T-helper 1 cell treated with Interleukin-12 subunit alpha and Interleukin-12 subunit beta and Interleukin-4 antibody, amounts not matched to agents 30 ng/mL and 1 ng/mL, for 36 hours (primary cell): Measurements from ENCODE around the gene GSTM5. TPM values are rescaled to one million over a fixed set of nuclear protein-coding genes. Genes with fewer than 3 reads are reported as not detected.
"Not testable (repeated sequence)": the region's sequence is repeated elsewhere in the genome, so short reads cannot be mapped to it uniquely, and the experiment has no call there.

Experiments used
- intact Hi-C: fragments of 100-400 bp; cut with micrococcal nuclease; formaldehyde crosslinking; loops from one replicate; pipeline ENCODE4 v1.15.1; 2024
- total RNA-seq: library from RNA; stranded (reverse); gene quantifications from 2 replicates; pipeline ENCODE4 v1.2.3, GENCODE V29; 2022

GSTM5 gene
- total RNA-seq, 1 donor from 2014 or later, result not detected

DNA sequence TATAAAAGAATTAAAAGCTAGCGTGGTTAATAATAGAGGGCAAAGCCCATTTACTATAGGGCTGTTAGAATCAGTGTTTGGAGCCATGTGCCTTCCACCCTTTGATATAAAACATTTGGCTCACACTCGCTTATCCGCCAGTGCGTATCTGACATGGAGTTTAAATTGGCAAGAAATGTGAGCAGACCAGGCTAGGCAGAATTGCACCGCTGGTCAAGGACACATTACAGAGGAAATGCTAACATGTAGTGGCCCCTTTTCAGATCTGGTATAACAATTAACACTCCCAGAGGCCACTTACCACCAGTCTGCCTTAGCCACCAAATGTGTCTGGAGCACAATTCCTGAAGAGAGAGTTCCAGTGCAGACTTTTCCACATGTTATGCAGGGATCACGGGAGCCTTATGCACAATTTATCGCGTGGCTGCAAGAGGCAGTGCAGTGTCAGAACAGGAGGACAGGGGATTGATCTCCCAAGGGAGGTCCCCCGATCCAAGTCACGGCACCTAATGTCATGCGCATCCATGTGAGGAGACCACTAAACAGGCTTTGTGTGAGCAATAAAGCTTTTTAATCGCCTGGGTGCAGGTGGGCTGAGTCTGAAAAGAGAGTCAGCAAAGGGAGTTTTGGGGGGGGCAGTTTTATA, 14.8 kb downstream of the GSTM5 start:
- intact Hi-C loops, result no loop called here

DNA sequence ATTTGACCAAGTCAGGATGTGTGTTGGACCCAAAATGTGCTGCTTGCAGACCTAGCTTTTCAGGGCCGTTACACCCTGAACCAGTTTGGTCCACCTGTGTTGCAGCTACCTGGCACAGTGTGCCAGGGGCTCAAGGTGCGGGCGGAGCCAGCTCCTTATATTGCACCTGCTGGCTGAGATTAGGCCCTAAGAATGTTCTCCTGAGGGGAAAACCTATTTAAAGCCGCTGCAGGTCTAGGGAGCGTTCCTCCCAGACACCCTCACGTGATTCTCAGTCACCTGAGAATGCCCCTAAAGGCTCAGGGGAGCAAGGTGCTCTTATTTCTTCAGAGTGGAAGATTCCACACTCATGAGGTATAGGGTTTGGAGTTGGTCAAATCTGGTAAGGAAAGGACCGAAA, 16.8 kb downstream of the GSTM5 start:
- intact Hi-C loops, result no loop called here

DNA sequence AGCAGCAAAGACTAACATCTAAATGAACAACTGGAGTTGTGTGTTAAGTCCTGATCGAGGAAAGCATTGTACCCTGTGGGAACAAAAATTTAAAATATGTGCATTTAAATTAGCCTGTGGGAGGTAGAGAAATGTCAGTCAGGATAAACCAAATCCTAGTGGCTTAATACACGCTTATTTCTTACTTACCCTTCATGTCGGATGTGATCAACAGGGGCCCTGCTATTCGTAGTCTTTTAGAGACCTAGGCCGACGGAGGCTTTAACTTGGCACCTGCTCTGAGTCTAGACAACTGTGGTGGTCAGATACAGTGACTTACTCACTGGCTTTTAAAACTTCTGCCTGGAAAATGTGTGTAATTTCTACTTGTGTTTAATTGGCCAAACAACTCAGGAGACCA, 18.6 kb downstream of the GSTM5 start:
- intact Hi-C loops, result no loop called here

DNA sequence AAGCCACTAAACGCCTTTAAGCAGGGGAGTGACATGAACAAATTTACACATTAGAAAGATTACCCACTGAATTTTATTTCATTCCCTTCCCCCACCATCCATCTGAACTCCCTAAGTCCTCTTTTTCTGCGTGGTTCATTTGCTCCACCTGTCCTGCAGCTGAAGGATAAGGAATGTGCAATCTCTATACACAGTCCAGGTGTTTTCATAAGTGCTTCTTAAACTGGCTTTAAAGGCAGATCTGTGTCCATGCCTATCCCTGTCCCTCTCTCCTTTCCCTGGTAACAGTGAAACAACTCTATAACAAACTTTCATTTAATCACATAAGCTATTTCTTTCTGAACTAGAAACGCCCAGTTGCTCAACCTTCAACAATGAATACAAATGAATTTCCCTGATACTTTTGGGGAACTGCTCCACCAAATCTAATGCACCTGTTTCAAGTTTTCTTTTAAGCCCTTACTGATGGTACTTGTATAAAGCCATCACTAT, 20.4 kb downstream of the GSTM5 start:
- intact Hi-C loops, result no loop called here

DNA sequence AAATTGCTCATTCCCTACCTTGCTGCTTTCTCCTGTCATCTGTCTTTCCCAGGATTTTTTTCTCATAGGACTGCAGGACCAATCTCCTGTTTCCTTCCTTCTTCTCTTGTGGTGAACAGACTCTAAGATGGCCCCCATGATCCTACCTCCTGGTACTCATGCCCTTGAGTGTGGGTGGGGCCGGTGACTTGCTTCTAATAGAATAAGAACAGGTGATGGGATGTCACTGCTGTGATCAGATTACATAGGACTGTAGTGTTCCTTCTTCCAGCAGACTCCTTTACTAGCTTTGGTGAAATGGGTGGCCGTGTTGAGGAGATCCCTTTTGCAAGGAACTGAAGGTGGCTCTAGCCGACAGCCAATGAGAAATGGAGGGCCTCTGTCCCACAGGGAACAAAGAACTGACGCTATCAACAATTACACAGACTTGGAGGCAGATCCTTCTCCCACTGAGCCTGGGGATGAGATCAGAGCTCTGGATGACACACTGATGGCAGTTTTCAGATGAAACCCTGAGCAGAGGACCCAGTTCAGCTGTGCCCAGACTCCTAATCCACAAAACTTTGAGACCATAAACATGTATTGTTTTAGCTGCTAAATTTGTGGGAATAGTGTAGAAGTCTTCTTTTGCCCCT, 21.3 kb downstream of the GSTM5 start:
- intact Hi-C loops, result no loop called here

DNA sequence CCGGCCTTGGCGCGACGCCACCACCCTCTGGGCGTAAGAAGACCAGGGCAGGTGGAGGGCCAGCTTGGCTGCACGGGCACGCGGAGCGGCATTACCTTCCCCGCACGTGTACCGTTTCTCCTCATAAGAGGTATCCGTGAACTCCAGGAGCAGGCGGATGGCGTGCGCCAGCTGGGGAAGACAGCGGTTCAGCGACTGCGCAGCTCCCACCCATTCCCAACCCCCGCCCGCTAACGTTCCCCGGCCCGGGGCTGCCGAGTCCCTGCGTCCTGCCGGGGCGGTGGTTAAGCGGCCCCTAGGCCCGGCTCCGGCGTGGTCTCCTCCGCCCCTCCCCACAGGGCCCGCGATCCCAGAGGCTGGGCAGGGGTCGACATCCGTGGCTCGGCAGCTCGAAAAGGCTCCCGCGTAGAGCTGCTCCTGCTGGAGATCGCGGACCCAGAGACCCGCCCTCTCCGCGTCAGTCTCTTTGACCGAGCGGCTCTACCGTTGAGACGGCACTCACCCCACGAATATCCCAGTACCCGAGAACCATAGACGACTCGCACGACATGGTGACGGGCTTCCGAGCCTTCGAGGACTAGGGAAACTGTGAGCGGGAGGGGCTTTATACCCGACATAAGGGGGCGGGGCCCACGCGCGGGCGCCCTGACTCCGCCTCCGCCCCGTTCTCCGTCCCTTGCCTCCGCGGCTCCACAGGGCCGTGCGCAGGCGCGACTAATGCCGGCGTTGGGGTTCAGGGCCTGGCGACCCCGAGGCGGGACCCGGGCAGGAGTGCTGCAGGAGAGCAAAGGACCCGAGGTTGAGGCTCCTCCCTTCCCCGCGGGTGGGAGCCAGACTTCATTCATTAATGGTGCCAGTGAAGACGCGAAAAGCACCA, 27.9 kb downstream of the GSTM5 start:
- intact Hi-C loops, result loop anchor here (1.0 to 2.0 kb wide), 8 partner anchors 53 to 471 kb away; partner anchors contain the start of genes AHCYL1, GNAI3, GSTM1 and GSTM2

DNA sequence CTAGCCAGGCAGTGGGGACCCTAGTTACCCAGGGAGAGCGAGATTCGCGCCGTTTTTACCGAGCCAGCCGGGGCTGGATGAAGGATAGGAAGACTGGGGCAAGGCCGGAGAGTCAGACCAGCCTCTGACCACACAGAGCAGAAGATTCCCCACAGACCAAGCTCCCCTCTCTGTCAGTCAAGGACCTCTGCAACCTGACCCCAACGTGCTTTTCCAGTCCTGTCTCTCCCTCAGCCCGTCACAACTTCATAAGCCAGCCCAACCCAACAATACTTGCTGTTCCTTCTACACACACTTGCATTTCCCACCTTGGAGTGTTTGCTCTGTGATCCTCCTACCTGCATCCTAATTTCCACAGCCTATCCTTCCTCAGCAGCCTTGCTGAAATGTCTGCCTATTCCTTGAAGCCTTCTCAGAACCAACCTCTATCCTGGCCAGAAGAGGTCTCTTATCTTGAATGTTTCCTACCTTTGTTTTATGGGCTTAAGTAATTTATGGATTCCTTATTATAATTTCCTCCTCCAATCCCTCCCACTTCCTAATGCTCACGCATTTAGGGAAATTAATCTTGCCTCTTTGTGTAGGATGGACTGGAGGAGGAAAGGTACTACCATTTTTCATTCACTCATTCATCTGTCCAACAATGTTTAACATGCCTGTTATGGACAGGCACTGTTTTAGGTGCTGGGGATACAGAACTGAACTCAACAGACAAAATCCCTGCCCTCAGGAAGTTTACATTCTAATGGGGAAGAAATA, 28.7 kb downstream of the GSTM5 start, which contains the start of gene GSTM3:
GSTM3 (minus strand) TSS at position 424 of the 759 bp plus-strand sequence. CDS start 751 bp downstream, outside the sequence.
- intact Hi-C loops, result loop anchor here (1.0 to 2.0 kb wide), 8 partner anchors 54 to 470 kb away; partner anchors contain the start of genes AHCYL1, GNAI3, GSTM1 and GSTM2

DNA sequence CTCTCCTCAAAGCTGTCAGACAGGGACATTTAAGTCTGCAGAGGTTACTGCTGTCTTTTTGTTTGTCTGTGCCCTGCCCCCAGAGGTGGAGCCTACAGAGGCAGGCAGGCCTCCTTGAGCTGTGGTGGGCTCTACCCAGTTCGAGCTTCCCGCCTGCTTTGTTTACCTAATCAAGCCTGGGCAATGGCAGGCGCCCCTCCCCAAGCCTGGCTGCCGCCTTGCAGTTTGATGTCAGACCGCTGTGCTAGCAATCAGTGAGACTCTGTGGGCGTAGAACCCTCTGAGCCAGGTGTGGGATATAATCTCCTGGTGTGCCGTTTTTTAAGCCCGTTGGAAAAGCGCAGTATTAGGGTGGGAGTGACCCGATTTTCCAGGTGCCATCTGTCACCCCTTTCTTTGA, 36.3 kb downstream of the GSTM5 start:
- intact Hi-C loops, result not testable (repeated sequence)

DNA sequence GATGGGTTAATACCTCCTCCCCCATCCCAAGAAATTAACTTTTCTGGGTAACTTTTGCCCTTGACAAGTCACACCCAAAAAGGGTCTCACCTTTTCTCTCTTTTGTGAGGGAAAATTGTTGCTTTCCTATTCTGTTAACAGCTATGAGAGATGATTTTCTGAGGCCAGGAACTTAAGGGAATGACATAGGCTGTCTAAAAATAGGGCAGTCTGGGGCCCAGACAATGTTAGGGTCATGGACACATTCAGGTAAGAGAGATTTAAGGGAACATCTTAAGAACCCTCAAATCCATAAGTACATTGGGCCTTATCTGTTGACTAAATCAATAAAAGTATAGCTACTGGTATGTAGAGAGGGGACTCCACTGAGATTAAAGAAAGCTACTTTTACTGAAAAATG, 37.2 kb downstream of the GSTM5 start:
- intact Hi-C loops, result no loop called here

DNA sequence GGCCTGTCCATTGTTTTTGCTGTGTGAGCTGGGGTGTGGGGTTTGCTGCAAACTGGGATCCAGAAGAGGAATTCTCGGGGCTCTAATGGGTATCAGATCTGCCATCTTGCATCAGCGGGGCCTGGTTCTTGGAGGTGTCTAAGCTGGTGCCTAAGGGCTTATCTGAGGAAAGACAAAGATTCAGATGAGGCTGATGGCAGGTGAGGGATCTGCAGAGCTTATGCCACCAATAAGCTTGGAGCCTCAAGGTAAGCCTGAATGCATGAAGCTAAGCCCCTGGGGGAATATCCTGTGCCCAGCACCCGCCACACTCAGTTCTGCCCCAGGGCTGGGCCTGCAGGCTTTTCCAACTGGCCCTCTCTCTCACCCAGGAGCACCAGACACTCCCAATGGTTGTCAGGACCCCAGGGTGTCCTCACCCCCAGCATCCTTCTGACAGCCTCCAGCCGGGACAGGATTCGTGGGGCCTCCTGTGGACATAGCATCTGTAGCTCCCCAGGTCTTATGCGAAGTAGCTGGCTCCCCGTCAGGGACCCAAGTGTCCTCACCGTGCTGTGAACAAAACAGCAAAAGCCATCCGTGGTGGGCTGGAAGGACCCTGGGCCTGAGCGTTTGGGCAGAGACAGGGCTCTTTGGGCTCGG, 38.3 kb downstream of the GSTM5 start:
- intact Hi-C loops, result no loop called here

DNA sequence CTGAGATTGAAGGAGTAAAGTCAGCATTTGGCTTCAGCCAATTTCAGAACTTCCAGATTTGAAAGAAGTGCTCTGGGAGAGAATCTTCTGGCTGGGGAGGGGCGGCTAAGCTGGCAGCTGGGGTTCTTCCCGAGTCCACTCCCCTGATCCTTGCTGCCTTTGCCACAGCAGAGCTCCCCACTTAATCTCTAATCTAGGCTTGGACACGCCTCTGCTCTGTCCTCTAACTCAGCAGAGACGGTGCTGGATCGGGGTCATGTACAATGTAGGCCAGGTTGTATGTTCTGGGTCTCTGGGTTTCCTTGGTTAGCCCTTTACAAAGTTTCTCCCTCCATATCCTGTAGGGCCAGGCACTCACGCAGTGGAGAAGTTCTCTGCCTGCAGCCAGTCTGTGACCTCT, 38.9 kb downstream of the GSTM5 start:
- intact Hi-C loops, result no loop called here

DNA sequence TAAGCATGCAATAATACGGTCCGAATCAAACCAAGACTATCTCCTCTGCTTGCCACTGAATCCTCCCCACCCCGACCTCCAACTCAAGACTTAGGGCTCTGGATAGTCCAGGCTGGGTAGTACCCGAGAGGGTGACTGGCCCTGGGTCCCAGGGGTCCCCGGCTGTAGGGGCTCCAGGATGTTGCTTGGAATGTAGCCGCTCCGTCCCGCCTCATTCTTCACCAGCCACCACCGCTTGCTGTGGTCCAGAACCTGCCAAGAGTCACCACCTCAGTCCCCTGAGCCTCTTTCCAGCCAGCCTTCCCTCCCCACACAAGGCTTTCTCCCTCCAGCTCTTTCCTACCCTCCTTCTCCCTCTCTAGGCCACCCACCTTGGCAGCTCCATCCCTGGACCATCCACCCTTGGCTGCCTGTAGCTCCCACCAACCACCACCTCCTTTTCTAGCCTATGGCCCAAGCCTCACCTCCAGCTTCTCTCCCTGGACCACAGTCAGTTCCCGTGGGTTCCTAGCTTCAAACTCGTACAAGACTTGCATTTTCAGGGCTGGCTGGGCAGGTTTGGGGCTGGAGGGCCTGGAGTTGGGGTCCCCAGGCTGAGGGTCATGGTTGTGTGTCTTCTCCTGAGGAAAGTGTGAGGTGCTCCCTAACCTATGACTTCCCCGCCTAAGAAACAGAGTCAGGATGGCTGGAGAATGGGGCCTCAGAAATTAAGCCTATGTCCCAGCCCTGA, 39.6 kb downstream of the GSTM5 start:
- intact Hi-C loops, result no loop called here

DNA sequence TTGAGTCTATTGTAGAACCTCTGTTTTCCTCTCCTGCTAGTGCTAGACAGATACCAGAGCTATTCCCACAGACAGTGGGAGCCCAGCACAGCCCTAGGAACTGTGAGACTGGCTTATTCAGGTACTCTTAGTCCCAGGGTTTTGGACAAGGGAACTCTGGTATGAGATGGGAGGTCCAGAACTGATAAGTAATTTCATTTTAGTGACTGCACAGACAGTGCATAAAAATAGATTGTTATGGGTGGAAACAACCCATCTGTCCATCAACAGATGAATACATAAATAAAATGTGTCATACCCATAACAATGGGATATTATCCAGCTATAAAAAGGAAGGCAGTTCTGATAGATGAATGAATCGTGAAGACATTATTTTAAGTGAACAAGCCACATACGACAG, 42.7 kb downstream of the GSTM5 start:
- intact Hi-C loops, result no loop called here

DNA sequence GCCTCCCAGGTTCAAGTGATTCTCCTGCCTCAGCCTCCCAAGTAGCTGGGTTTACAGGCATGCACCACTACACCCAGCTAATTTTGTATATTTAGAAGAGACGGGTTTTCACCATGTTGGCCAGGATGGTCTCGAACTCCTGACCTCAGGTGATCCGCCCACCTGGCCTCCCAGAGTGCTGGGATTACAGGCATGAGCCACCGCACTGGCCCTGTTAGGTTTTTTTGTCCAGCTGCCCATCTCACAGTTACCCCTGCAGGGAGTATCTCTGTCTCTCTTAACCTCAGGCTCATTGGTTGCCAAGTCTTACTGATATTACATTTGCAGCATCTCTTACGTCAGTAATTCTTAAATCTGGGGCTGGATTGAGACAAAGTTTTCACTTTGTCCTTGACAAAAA, 44.3 kb downstream of the GSTM5 start:
- intact Hi-C loops, result not testable (repeated sequence)

DNA sequence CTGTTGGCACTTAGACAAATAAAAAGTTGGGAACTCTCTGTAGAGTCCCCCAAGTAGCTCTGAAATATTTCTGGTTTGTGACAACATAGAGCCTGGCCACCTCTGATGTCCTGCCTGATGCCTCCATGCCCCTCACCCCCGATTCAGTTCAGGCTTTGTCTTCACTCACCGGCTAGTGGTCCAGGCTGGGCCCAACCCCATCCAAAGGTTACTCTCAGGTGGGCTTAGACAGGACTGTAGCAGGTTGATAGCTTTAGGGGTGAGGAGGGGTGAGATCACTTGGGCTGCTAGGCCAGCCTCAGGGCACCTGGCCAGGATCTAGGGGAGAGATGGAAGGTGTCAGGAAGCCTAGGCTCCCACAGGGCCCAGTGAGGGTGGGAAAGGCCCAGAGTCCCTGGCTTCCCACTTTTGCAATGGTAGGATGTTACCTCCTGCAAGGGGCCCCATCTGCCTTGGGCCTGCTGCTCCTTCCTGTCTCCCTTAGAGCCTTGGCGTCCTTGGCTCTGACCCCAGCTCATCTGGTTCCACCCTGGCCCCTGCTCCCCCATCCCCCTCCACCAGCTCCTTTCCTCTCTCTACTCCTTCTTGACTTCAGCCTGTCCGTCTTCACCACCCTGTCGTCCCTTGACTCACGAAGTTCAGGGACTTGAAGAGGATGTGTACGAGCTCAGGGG, 44.9 kb downstream of the GSTM5 start:
- intact Hi-C loops, result no loop called here

DNA sequence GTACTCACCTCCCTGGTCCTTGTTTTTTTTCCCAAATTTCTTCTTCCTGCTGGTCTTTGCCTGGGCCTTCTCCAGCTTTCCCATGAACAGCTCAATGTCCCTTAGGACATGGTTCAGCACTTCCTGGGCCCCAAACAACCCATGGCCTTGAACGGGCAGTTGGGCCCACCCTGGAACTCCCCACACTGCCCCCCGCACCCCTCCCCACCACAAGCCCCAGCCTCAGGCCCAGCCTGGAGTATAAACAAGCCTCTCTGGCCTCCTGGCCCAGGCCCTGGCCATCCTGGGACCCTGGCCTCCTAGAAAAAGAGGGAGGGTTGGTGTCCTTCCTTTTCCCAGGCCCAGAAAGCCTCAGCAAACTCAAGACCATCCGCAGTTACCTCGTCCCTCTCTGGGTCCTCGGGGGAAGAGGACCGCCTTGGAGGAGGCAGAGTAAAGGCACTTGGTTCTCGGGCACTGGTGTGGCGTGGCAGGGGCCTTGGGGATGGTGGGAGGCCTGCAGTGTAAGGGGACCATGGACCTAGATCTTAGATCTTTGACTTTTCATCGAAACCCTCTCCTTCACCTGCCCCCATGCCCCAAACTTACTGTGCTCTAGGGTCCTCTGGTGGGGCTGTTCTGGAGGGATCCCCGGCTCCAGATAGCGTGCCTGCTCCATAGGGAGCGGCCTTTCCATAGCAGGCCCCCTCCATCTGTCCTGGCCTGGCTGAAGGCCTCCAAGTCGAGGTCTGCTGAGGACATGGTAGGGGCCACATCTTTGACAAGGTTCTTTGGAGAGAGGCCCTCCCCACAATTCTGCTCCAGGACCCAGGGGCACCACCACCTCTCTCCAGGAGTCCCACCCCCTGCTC, 46.1 kb downstream of the GSTM5 start:
- intact Hi-C loops, result no loop called here

DNA sequence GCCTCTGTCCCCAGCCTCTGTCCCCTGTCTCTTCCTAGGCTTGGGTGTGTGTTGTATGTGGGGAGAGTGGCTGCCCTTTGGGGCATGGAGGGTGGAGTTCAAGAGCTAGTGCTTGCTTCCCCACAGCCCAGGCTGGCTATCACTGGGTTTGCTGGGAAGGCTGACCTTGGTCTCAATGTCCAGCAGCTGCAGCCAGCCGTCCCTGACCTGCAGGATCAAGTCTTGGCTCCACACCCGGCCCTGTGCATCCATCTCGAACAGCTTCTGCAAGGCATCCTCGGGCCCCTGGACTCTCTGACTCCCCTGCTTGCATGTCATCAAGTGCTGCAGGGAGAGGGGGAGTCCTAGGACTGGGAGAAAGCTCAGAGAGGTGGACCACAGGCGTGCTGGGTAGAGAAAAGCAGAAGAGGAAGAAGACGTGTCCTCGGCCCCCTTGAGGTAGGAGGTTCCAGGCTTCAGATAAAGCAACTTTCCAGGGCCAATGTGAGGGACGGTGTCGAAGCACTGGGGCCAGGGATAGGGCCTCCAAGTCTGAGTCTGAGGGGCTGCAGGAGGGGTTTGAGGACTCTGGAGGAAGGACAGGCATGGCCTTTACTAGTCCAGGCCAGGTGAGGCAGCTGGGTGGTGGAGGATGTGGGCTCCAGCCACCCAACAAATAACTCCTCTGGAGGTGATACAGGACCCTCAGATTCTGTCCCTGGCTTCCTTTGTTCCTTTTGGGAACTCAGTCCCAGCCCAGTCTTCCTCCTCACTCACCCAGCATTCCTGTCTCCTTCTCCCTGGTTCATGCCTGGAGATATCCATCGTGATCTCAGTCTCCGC, 47.7 kb downstream of the GSTM5 start:
- intact Hi-C loops, result no loop called here
